CD14-positive monocyte (primary cell): ENCODE results near the gene GRIA1. TPM values are rescaled to one million over a fixed set of nuclear protein-coding genes. Genes with fewer than 3 reads are reported as not detected.

Experiments used
- DNase-seq, 3 donors: peaks; one replicate each; pipeline ENCODE4 v3.0.0-alpha.2; 2011 to 2022
- H2AFZ ChIP-seq: 2 replicates; pipeline ENCODE4 v1.6.0; 2012; ENCODE audit warnings: mild to moderate bottlenecking, low read depth, low read length, inconsistent platforms; ENCODE audit not compliant: insufficient read depth, poor library complexity, severe bottlenecking
- H3K27ac ChIP-seq, 2 donors: 1 replicate in 1 of 2; 2 replicates in 1 of 2; pipeline ENCODE4 v1.5.1; 2012 to 2013; ENCODE audit warnings: low read length in 2 of 2, control low read depth in 1 of 2, inconsistent platforms in 1 of 2, low read depth in 1 of 2, mild to moderate bottlenecking in 1 of 2
- H3K27me3 ChIP-seq, 2 donors: one replicate each; pipeline versions ENCODE4 v1.6.0 to v1.6.1; 2011 to 2013; ENCODE audit warnings: low read length in 2 of 2; ENCODE audit not compliant: control insufficient read depth in 2 of 2, insufficient read depth in 2 of 2
- H3K36me3 ChIP-seq, 2 donors: replicated peaks in 1 of 2; 1 replicate in 1 of 2; 2 replicates in 1 of 2; pipeline versions ENCODE4 v1.5.1 to v1.6.1; 2012 to 2013; ENCODE audit warnings: low read length in 2 of 2, control low read depth in 1 of 2, inconsistent platforms in 1 of 2, mild to moderate bottlenecking in 1 of 2; ENCODE audit not compliant: insufficient read depth in 2 of 2, control insufficient read depth in 1 of 2
- H3K4me1 ChIP-seq, 2 donors: 1 replicate in 1 of 2; 2 replicates in 1 of 2; pipeline versions ENCODE4 v1.5.1 to v1.6.1; 2012 to 2013; ENCODE audit warnings: low read length in 2 of 2, control low read depth in 1 of 2, inconsistent platforms in 1 of 2, mild to moderate bottlenecking in 1 of 2, moderate library complexity in 1 of 2; ENCODE audit not compliant: insufficient read depth in 2 of 2, control insufficient read depth in 1 of 2
- H3K4me2 ChIP-seq: replicated peaks from 2 replicates; pipeline ENCODE3; 2012; ENCODE audit warnings: low read length, moderate library complexity, mild to moderate bottlenecking; ENCODE audit not compliant: poor library complexity, severe bottlenecking; ENCODE audit errors: extremely low read depth
- H3K4me3 ChIP-seq, 3 experiments: fragments of 200-600 bp in 1 of 3; sonication (generic) in 1 of 3; replicated peaks in 1 of 3; 1 replicate in 2 of 3; 2 replicates in 1 of 3; pipeline ENCODE4 v1.5.1; 2011 to 2013; ENCODE audit warnings: low read length in 3 of 3, mild to moderate bottlenecking in 3 of 3, control low read depth in 2 of 3, low read depth in 2 of 3, inconsistent platforms in 1 of 3, moderate library complexity in 1 of 3
- H3K79me2 ChIP-seq: 2 replicates; pipeline ENCODE4 v1.6.0; 2012; ENCODE audit warnings: mild to moderate bottlenecking, control low read depth, inconsistent platforms, low read length, moderate library complexity; ENCODE audit not compliant: insufficient read depth
- H3K9ac ChIP-seq: 2 replicates; pipeline ENCODE4 v1.6.0; 2017; ENCODE audit warnings: low read length, mild to moderate bottlenecking; ENCODE audit not compliant: insufficient read depth, poor library complexity, severe bottlenecking
- H3K9me3 ChIP-seq, 2 donors: replicated peaks in 1 of 2; 1 replicate in 1 of 2; 2 replicates in 1 of 2; pipeline versions ENCODE4 v1.5.1 to v1.6.1; 2012 to 2013; ENCODE audit warnings: low read length in 2 of 2, control low read depth in 1 of 2; ENCODE audit not compliant: control insufficient read depth in 1 of 2, insufficient read depth in 1 of 2
- H4K20me1 ChIP-seq: 2 replicates; pipeline ENCODE4 v1.6.0; 2012; ENCODE audit warnings: mild to moderate bottlenecking, low read length, control low read depth, moderate library complexity; ENCODE audit not compliant: insufficient read depth
- H3K27ac Mint-ChIP-seq, 7 donors: one replicate each; pipeline ENCODE4 v1.8.0; 2020; ENCODE audit warnings: mild to moderate bottlenecking in 7 of 7, mixed read lengths in 7 of 7, moderate library complexity in 6 of 7, inconsistent platforms in 2 of 7
- H3K27me3 Mint-ChIP-seq, 3 donors: one replicate each; pipeline ENCODE4 v1.8.0; 2021 to 2022; ENCODE audit warnings: low read depth in 3 of 3, mild to moderate bottlenecking in 3 of 3, mixed read lengths in 3 of 3, moderate library complexity in 3 of 3, inconsistent platforms in 1 of 3
- H3K36me3 Mint-ChIP-seq, 2 donors: one replicate each; pipeline ENCODE4 v1.8.0; 2020; ENCODE audit warnings: mixed read lengths in 2 of 2, inconsistent platforms in 1 of 2, mild to moderate bottlenecking in 1 of 2
- H3K4me1 Mint-ChIP-seq: one replicate; pipeline ENCODE4 v1.8.0; 2020; ENCODE audit warnings: mild to moderate bottlenecking, mixed read lengths
- H3K4me3 Mint-ChIP-seq, 2 donors: one replicate each; pipeline ENCODE4 v1.8.0; 2020; ENCODE audit warnings: mild to moderate bottlenecking in 2 of 2, mixed read lengths in 2 of 2, moderate library complexity in 1 of 2
- H3K9me3 Mint-ChIP-seq, 7 donors: one replicate each; pipeline ENCODE4 v1.8.0; 2020 to 2022; ENCODE audit warnings: mixed read lengths in 7 of 7, mild to moderate bottlenecking in 6 of 7, moderate library complexity in 6 of 7, inconsistent platforms in 2 of 7
- WGBS: methylation state at CpG from one replicate; pipeline ENCODE4 v1.1.5; 2013; ENCODE audit warnings: missing lambda C conversion rate; ENCODE audit not compliant: insufficient coverage; 5-methylcytosine and 5-hydroxymethylcytosine counted together
- intact Hi-C, 2 donors: fragments of 100-400 bp; cut with micrococcal nuclease; formaldehyde crosslinking; loops; one replicate each; pipeline versions ENCODE4 v1.15.0 to v1.15.1; 2023
- polyA plus RNA-seq, 3 donors: library from polyadenylated mRNA; depleted of rRNA in 1 of 3; unstranded in 2 of 3; stranded (reverse) in 1 of 3; fragments of 300-500 nt in 2 of 3; fragments of >200 nt in 1 of 3; fragmentation: Illumina TruSeq in 2 of 3; gene quantifications; 1 replicate in 2 of 3; 2 replicates in 1 of 3; pipeline ENCODE4 v1.2.3, GENCODE V29; 2012 to 2021
- TF ChIP-seq, protein P1 (sequence below): fragments of 200-600 bp; IDR thresholded peaks from one replicate; pipeline ENCODE4 v1.8.0; 2022; ENCODE audit warnings: antibody characterized with exemption, mild to moderate bottlenecking

GRIA1 gene
- polyA plus RNA-seq, 3 donors: not detected

GRCh38 chr5:153780876-153781705 is 290.6 kb downstream of the GRIA1 start:
- Mint-ChIP-seq H3K4me3 (no peak overlapping the region), H3K4me1 (no peaks in the 10 kb centered on the region), H3K27me3 (no peaks in the 10 kb centered on the region), H3K36me3 (no peaks in the 10 kb centered on the region), H3K27ac (no peak overlapping the region), H3K9me3 (peaks cover 0 to 9% (median 0%) of the 10 kb centered on the region in 7 donors)
- WGBS: 0% methylated on average over 1 of the region's 4 CpGs
- Histone ChIP-seq H3K4me3 (no peak overlapping the region), H3K4me2 (no peak overlapping the region), H3K4me1 (no peaks in the 10 kb centered on the region), H3K9ac (no peak overlapping the region), H3K27ac (no peak overlapping the region), H2AFZ (no peak overlapping the region), H3K27me3 (no peaks in the 10 kb centered on the region), H3K9me3 (no peaks in the 10 kb centered on the region), H4K20me1 (no peaks in the 10 kb centered on the region), H3K36me3 (no peaks in the 10 kb centered on the region), H3K79me2 (no peaks in the 10 kb centered on the region)
- no peak for DNase-seq
- TF ChIP-seq, protein P1, sequence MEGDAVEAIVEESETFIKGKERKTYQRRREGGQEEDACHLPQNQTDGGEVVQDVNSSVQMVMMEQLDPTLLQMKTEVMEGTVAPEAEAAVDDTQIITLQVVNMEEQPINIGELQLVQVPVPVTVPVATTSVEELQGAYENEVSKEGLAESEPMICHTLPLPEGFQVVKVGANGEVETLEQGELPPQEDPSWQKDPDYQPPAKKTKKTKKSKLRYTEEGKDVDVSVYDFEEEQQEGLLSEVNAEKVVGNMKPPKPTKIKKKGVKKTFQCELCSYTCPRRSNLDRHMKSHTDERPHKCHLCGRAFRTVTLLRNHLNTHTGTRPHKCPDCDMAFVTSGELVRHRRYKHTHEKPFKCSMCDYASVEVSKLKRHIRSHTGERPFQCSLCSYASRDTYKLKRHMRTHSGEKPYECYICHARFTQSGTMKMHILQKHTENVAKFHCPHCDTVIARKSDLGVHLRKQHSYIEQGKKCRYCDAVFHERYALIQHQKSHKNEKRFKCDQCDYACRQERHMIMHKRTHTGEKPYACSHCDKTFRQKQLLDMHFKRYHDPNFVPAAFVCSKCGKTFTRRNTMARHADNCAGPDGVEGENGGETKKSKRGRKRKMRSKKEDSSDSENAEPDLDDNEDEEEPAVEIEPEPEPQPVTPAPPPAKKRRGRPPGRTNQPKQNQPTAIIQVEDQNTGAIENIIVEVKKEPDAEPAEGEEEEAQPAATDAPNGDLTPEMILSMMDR: no peak
- intact Hi-C loops: no loop called here

DNA sequence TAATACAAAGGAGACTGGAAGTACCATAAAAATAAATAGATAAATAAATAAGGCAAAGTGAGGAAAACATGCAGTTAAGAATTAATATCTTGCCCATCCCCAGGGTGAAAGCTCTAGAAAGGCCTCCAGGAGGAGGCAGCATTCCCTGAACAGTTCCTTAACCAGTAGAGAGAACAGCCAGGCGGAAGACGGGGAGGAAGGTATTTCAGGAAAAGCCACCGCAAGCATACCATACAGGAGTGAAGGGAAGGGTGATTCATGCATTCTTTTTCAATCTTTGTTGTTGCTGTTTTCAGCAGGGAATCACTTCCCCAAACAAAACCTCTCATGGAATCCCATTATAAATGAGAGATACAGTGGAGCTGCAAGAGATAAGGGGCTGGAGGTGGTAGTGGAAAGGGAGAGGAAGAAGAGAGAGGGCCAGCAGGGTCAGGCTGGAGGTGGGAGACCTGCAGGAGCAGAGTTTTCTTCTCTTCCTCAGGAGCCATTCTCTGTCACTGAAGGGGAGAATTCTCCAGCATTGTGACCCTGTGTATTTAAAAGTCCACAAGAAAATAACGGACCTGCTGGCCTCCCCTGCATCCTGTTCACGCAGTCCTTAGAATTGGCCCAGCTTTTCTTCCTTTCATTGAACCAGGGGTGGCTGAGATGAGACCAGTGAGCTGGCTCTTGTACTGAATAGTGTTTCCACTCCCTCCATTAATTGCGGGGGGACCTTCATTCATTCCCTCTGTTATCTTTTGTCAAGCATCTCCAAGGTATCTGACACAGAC is 292.3 kb downstream of the GRIA1 start:
- Mint-ChIP-seq H3K9me3 (peaks cover 0 to 2% (median 0%) of the 10 kb centered on the region in 7 donors), H3K4me3 (no peak overlapping the region), H3K36me3 (no peaks in the 10 kb centered on the region), H3K27ac (no peak overlapping the region), H3K27me3 (peaks cover 0 to 1% (median 0%) of the 10 kb centered on the region in 3 donors), H3K4me1 (no peaks in the 10 kb centered on the region)
- no peaks in the 10 kb centered on the region for H4K20me1 ChIP-seq
- TF ChIP-seq, protein P1: no peak
- H3K27me3 ChIP-seq: no peaks in the 10 kb centered on the region
- no peak overlapping the region for H3K27ac ChIP-seq
- no peaks in the 10 kb centered on the region for H3K36me3 ChIP-seq
- WGBS: 80% methylated on average over 2 of the region's 6 CpGs
- DNase-seq: no peak
- no peaks in the 10 kb centered on the region for H3K79me2 ChIP-seq
- intact Hi-C loops: no loop called here
- no peak overlapping the region for H3K4me3 ChIP-seq
- H2AFZ ChIP-seq: no peak overlapping the region
- no peak overlapping the region for H3K9ac ChIP-seq
- H3K9me3 ChIP-seq: no peaks in the 10 kb centered on the region
- no peaks in the 10 kb centered on the region for H3K4me1 ChIP-seq
- H3K4me2 ChIP-seq: no peak overlapping the region
